HG02840 (cell line): ENCODE measurements around the gene CRYBB3.
"Not testable (repeated sequence)": the region's sequence is repeated elsewhere in the genome, so short reads cannot be mapped to it uniquely, and the experiment has no call there.

Experiments
- ATAC-seq: cut with Tn5 transposase; IDR thresholded peaks from one replicate; pipeline ENCODE4 v1.9.1; 2021; ENCODE audit warnings: mild to moderate bottlenecking, moderate library complexity, moderate number of reproducible peaks; ENCODE audit not compliant: unreplicated experiment, low FRiP score

CRYBB3 gene

DNA sequence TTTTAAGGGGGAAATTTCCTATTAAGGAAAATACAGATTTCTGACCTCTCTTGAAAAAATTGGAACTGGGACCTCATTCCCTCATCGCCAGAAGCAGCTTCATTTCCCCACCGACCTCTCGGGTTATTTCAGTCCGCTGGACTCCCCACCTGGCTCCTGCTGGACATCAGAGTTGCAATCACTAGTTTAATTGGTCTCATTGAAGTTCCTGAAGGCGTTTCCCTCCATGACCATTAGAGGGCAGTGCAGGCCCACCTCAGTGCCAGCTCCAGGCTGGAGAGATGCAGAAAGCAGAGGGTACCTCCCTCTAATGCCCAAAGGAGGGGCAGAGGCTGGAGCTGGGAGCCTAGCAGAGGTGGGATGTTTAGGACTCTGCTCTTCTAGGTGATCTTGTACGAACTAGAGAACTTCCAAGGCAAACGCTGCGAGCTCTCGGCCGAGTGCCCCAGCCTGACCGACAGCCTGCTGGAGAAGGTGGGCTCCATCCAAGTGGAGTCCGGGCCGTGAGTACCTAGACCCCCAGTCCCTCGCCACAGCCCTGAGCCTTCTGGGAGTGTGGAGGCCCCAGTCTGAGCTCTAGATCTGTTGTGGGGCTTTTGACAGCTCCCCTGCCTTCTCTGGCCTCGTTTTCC, 2.7 kb downstream of the CRYBB3 start:
- ATAC-seq: no peak

DNA sequence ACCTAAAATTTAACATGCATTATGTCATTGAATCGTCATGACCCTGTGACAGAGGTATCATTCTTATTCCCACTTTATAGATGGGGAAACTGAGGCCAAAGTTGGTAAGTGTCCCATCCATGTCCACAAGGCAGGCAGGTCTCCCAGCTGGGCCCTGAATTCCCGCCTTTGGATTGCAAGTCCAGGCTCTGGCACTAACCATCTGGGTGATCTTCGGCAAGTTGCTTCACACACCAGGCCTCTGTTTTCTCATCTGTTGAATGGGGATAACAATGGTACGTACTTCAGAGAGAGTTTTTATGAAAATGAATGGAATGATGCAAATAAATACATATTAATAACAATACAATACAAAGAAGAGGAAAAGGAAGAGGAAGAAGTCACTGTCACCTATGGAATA, 3.4 kb downstream of the CRYBB3 start:
- ATAC-seq: no peak

DNA sequence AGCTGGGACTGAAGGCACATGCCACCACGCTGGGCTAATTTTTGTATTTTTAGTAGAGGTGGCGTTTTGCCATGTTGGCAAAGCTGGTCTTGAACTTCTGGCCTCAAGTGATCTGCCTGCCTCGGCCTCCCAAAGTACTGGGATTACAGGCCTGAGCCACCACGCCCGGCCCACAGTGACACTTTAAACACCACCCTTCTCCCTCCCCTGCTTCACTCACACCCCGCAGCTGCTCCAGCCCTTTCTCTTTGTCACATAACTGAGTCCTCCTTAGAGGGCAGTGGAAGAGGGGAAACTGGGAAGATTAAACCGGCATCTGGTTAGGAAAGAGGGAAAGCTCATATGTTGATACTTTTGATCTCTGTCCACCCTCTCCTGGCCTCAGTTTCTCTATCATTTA, 4.9 kb downstream of the CRYBB3 start:
- ATAC-seq: not testable (repeated sequence)

DNA sequence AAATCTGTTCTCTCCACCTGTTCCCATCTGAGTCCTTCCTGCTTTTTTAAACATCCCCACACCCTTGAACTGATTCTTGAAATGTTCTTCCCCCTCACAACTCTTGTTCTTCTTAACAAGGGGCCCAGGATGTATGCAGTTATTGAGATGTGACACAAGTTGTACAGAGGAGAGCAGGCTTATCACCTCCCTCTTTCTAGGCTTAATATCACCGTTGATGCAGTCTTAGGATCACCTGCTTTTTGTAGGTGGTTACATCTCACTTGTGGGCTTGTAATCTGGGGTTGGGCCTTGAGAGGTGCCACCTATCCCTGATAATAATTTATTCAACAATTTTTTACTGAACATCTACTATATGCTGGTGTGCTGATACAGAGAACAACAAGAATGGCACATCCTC, 6.2 kb downstream of the CRYBB3 start:
- no peak for ATAC-seq

DNA sequence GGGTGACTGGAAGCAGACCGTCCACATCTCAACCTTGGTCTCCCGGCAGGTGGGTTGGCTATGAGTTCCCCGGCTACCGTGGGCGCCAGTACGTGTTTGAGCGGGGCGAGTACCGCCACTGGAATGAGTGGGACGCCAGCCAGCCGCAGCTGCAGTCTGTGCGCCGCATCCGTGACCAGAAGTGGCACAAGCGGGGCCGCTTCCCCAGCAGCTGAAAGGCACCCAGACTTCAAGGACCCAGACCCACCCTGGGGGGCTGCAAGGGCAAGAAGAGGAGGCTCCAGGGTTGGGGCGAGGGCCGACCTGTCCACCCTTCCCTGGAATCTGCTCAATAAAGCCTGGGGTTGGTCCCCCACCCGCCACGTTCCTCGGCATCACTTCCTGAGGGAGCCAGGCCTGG, 7.3 kb downstream of the CRYBB3 start:
- ATAC-seq: no peak

DNA sequence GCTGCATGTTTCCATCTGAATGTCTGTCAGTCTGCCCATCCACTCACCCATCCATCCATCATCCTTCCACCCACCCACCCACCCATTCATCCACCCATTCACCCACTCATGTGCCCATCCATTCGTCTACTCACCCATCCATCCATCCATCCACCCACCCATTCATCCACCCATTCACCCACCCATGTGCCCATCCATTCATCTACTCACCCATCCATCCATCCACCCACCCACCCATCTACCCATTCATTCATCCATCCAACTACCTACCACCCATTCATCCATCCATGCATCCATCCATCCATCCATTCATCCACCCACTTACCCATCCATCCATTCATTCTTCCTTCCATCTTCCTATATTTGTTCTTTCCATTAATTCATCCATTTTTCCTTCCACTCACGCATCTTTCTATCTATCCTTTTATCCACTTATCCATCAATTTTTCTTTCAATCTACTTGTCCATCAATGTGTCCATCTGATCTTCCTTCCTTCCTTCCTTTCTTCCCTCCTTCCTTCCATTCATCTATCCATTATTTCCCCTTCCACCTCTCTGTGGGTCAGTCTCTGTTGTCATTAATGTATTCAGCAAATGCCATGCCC, 8.0 kb downstream of the CRYBB3 start:
- no peak for ATAC-seq

DNA sequence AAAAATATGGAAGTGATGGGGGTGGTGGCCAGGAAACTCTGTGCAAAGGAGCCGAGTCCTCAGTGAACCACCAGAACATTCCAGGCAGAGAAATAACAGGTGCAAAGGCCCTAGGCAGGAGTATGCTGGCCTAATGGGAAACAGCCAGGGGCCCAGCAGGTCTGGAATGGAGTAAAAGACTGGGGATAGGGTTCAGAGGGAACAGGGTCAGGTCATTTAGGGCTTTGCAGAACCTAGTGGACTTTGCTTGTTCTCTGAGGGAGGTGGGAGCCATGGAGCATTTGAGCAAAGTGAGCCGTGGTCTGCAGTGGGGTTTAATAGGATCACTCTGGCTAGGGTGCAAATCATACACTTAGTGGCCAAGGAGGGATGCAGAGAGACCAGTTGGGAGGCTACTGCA, 8.7 kb downstream of the CRYBB3 start:
- no peak for ATAC-seq

DNA sequence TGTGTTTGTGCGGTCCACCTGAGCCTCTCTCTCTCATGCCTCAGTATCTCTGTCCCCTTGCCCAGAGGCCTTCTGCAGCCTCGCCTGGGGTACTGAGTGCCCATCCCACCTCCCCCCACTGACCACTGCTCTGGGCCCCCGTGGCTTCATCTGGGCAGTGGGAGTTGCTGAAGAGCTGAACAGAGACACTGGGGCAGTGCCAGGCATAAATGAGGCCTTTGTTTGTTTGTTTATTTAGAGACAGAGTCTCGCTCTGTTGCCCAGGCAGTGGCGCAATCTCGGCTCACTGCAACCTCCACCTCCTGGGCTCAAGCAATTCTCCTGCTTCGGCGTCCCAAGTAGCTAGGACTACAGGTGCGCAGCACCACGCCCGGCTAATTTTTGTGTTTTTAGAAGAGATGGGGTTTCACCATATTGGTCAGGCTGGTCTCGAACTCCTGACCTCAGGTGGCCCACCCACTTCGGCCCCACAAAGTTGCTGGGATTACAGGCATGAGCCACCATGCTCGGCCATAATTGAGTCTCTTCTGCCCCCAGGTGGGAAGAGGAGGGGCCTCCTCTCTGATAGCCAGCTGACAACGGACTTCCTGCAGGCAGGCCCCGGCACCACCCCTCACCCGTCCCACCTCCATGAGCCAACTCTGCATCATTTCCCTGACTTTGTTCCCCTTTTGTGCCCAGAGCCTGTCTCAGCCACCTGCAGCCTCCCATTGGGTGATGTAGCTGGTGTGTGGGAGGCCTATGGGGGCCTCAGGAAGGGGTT, 9.3 kb downstream of the CRYBB3 start:
- no peak for ATAC-seq

DNA sequence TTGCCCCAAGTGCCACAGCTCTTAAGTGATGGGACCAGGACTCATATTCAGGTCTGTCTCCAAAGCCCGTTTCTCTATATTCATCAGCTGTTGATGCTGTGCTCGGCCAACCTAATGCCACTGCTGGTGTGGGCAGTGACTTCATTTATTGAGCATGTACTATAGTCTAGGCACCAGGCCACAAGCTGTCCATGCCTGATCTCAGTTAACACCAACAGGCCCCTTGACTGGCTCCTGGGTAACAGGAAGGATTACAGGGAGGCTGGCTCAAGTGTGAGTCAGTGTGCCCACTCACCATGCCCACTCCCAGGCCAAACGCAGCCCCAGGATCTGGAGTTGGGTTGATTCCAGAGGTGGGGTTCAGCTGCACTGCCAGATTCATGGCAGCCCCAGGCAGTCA, 11.1 kb downstream of the CRYBB3 start:
- no peak for ATAC-seq

DNA sequence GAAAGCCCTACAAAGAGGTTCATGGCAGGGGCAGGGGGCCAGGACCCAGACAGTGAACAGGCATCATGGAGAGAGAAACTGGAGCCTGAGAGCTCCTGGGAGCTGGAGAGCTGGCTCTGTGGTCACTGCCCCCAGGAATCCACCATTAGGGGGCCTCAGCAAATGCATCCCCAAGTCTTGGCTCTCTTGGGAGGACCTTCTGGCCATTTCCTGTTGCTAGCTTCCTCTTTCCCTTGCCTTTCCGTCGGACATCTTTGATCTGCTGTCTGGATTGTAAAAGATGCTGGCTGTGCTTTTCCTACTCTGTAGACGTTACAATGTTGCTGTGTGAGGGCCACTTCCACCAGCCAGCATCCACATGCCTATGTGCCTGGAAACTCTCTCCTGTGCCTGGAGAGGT, 12.7 kb downstream of the CRYBB3 start:
- no peak for ATAC-seq

DNA sequence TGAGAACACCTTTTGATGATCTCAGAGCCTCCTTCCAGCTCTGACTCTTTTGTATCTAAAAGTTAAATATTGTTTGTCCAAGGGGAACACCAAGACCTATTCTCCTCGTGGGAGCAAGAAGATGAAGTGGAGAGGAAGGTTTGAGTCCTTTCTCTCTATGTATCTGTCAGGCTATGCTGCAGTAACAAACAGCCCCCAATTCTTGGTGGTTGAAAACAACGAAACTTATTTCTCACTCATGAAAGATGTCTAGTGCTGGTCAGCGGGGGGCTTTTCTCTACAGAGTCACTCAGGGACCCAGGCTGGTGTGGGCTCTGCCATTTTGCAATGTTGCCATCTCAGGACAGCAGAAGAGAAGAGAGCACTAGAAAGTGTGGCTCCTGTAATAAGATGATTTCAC, 13.6 kb downstream of the CRYBB3 start:
- no peak for ATAC-seq

DNA sequence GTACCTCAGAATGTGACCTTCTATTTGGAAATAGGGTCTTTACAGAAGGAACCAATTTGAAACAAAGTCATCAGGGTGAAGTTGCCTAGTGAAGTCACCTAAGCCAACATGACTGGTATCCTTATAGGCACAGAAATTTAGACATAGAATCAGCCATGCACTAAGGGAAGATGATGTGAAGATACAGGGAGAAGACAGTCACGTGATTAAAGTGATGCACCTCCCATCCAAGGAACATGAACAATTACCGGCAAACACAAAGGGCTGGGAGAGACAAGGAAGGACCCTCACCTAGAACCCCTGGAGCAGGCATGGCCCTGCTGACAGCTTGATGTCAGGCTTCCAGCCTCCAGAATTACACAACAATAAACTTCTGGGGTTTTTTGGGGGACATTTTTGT, 16.6 kb downstream of the CRYBB3 start:
- ATAC-seq: no peak

DNA sequence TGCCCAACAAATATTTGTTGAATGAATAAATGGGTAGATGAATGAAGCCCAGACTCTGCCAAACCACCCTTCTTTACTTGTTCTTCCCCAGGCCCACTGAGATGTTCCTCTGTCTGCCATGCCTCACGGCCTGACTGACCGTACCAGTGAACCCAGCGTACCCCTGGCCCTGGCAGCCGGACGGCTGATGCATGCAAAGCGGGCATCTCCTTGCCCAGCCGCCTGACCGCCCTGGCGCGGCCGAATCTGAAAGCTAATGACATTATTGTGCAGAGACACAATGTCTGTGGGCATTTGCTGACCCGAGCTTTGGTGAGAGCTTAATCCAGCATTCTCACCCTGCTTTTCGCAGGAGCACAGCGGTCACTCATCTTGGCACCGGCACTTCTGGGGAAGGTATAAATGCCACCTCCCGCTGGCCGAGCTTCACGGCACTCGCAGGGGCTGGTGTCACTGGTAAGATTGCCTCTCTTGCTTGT, 19.6 kb downstream of the CRYBB3 start, which contains the start of gene CRYBB2:
TSS of gene CRYBB2 (plus strand) at position 429 of the 479 bp plus-strand sequence. CDS start 1,791 bp downstream, outside the sequence.
- no peak for ATAC-seq

DNA sequence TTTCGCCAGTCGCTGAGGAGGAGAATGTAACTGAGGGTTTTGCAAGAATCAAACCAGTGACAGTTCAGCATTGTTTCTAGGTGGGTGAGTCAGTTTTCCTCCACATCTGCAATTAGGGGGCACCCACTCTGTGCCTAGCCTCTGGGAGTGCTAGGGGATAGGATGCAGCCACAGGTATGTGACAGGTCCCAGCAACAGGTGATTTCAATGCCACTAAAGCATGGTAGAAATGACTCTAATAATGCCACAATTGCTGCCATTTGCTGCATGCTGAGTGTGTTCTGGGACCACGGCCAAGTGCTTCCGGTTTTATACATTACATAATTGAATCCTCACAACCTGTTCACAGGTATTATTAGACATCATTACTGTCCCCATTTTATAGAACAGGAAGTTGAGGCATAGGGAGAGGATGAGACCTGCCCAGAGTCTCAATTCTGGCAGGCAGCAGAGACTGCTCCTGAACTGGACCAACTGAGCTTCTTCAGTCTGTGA, 20.3 kb downstream of the CRYBB3 start:
- ATAC-seq: no peak

DNA sequence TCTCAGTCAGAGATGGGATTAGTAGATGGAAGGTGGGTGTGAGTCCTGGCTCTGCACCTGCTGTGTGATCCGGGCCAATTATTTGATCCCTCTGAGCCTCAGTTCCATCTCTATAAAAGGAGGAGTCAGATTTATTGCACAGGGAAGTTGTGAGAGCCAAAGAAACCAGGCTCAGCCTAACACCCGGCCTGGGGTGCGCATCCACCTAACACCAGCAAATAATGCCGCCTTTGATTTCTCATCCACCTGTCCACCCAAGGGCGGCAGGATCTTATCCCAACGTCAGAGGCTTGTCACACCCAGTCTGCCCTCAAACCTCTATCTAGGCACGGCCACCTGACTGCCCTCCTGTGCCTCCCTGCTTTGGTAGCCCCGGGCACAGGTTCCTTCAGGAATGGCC, 22.1 kb downstream of the CRYBB3 start:
- no peak for ATAC-seq

DNA sequence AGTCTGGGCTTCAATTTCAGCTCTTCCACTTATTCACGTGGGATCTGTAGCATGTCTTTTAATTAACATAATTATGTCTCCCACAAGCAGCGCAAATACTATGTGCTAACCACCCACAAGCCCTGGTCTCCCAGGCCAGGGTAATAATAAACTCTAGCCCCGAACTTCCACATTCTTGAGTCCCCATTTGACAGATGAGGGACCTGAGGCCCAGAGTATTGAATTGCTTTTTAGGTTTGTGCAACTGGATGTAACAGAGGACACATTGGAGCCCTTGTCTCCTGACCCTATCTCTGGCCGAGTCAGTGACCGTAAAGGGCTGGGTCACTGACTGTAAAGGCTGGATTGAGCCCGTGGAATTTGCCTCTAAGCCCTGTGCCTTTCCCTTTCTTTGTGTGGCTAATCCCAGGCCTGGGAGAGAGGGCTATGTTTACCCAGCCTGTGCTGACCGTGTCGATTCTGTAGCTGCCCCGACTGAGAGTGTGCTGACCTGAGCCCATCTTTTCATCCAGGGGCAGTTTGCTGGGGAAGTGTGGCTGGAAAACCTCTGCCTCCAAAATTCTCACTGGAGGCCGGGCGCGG, 23.7 kb downstream of the CRYBB3 start:
- no peak for ATAC-seq

DNA sequence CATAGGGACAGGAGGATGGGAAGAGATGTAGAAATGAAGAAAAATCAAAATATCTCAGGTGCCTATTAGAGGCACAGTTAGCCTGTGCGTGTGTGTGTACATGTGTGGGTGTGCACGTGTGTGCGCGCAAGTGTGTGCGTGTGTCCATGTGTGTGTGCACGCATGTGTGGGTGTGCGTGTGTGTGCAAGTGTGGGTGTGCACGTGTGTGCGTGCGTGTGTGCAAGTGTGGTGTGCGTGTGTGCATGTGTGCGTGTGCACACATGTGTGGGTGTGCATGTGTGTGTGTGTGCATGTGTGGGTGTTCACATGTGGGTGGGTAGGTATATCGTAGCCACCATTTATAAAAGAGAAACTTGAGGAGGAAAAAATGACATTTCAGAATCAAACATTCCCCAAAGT, 29.2 kb downstream of the CRYBB3 start:
- no peak for ATAC-seq

DNA sequence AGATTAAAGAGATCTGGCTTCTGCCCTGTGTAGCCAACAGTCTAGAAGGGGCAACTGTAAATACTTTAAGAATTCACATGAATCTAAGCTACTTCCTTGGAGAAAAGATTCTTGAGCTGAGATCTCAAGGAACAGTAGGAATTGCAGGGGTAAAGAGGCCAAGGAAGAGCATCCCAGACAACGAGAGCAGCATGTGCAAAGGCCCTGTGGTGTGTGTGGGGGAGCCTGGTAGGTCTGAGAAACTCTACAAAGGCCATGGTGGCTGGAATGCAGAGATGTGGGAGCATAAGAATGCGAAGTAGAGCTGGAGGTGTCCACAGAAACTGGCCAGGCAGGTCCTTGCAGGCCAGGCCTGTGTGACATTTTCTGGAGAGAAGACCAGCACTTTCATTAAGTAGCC, 31.1 kb downstream of the CRYBB3 start:
- not testable (repeated sequence) for ATAC-seq

DNA sequence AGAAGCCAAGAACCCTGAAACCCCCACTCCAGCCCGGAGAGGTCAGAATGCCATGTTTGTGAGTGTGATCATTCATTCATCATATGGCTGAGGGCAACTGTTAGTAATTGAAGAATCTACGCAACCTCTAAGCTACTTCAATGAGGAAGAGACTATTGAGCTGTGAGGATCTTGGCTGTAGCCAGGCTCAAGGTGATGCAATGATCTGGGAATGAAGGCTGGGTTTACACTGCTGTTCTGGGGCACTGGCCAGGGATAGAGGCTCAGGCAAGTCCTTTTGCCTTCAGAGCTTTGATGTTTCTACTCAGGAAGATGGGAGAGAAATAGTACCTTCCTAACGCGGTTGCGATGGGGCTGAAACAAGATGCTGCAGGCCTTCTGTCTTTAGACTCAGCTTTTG, 32.6 kb downstream of the CRYBB3 start:
- no peak for ATAC-seq

DNA sequence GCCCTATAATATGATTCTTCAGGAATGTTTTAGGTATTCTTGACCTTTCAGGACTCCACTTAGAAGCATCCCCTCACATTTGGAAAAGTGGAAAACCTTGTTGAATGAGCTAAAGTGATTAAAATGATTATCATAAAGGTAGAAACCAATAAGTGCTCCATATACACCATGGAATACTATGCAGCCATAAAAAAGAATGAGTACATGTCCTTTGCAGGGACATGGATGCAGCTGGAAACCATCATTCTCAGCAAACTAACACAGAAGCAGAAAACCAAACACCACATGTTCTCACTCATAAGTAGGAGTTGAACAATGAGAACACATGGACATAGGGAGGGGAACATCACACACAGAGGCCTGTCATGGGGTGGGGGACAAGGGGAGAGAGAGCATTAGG, 34.0 kb downstream of the CRYBB3 start:
- ATAC-seq: not testable (repeated sequence)
